ENCODE results near the gene SSU72.

Gene SSU72

GRCh38 chr1:1594602-1595260 is 20.1 kb upstream of the SSU72 start:
- no peak for DNase-seq

- no peak for DNase-seq
Measured at GRCh38 chr1:1593834-1594601, 19.4 kb upstream of the SSU72 start.

- DNase-seq = peak; percentile 15
Measured at GRCh38 chr1:1591452-1591851, 16.8 kb upstream of the SSU72 start.

- no peak for DNase-seq
Measured at GRCh38 chr1:1583347-1584010, 8.8 kb upstream of the SSU72 start.

- peak; percentile 6 for DNase-seq
Measured at GRCh38 chr1:1582585-1583346, 8.1 kb upstream of the SSU72 start.

- DNase-seq = no peak
Measured at GRCh38 chr1:1578371-1578940, 3.8 kb upstream of the SSU72 start.

GRCh38 chr1:1577367-1578011 is 2.8 kb upstream of the SSU72 start:
- DNase-seq = no peak

GRCh38 chr1:1573843-1574720 is 581 bp downstream of the SSU72 start:
- DNase-seq = peak; percentile 67

- DNase-seq = peak; percentile 32
Measured at GRCh38 chr1:1569341-1569740, 5.3 kb downstream of the SSU72 start.

- DNase-seq = no peak
Measured at GRCh38 chr1:1567891-1568291, 6.8 kb downstream of the SSU72 start.

GRCh38 chr1:1567152-1567875 is 7.3 kb downstream of the SSU72 start:
- peak; percentile 17 for DNase-seq

- no peak for DNase-seq
Measured at GRCh38 chr1:1565340-1565739, 9.3 kb downstream of the SSU72 start.

- DNase-seq = no peak
Measured at GRCh38 chr1:1564268-1564667, 10.4 kb downstream of the SSU72 start.

GRCh38 chr1:1563688-1564087 is 11.0 kb downstream of the SSU72 start:
- DNase-seq = no peak

- no peak for DNase-seq
Measured at GRCh38 chr1:1562556-1563195, 12.0 kb downstream of the SSU72 start.

- no peak for DNase-seq
Measured at GRCh38 chr1:1561801-1562470, 12.7 kb downstream of the SSU72 start.

GRCh38 chr1:1560178-1560577 is 14.5 kb downstream of the SSU72 start:
- DNase-seq = no peak

GRCh38 chr1:1559066-1559465 is 15.6 kb downstream of the SSU72 start:
- DNase-seq = no peak

- DNase-seq = no peak
Measured at GRCh38 chr1:1558591-1558990, 16.1 kb downstream of the SSU72 start.

Measured in MV-4-11 (cell line).